ENCODE data around the gene AHRR. TPM values are rescaled to one million over a fixed set of nuclear protein-coding genes. Genes with fewer than 3 reads are reported as not detected.
A peak's percentile ranks its signal among the peaks of the same experiment; 100 is the strongest.
"Not testable (repeated sequence)": the region's sequence is repeated elsewhere in the genome, so short reads cannot be mapped to it uniquely, and the experiment has no call there.

Gene AHRR
- total and polyA plus RNA-seq, 12 donors: 0.07 to 1.2 (median 0.33) TPM; not detected in 2

GRCh38 chr5:368183-369084 lies 46.9 kb downstream of the AHRR start:
- H3K4me1 ChIP-seq: peaks cover 0 to 19% (median 0%) of the 10 kb centered on the region in 9 donors
- H3K4me3 ChIP-seq: no peak overlapping the region
- peaks cover 0 to 37% (median 21%) of the 10 kb centered on the region in 11 donors for H3K9me3 ChIP-seq
- TF ChIP-seq, protein P1, sequence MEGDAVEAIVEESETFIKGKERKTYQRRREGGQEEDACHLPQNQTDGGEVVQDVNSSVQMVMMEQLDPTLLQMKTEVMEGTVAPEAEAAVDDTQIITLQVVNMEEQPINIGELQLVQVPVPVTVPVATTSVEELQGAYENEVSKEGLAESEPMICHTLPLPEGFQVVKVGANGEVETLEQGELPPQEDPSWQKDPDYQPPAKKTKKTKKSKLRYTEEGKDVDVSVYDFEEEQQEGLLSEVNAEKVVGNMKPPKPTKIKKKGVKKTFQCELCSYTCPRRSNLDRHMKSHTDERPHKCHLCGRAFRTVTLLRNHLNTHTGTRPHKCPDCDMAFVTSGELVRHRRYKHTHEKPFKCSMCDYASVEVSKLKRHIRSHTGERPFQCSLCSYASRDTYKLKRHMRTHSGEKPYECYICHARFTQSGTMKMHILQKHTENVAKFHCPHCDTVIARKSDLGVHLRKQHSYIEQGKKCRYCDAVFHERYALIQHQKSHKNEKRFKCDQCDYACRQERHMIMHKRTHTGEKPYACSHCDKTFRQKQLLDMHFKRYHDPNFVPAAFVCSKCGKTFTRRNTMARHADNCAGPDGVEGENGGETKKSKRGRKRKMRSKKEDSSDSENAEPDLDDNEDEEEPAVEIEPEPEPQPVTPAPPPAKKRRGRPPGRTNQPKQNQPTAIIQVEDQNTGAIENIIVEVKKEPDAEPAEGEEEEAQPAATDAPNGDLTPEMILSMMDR (IDR thresholded peaks at IDR 0.05): no peak
- H3K36me3 ChIP-seq: no peaks in the 10 kb centered on the region
- ATAC-seq (peak in 3 of 8 donors; percentile 10 to 60 (median 33)), DNase-seq (peak in 1 of 2 donors; percentile 3)
- intact Hi-C loops (cut with DNase I): no loop called here
- peaks cover 0 to 25% (median 8%) of the 10 kb centered on the region in 7 donors for H3K27me3 ChIP-seq
- 63 to 69% methylated on average over 26 of the region's 26 CpGs for WGBS, 2 donors
- H3K27ac ChIP-seq: no peak overlapping the region

GRCh38 chr5:369151-369868 lies 47.8 kb downstream of the AHRR start:
- Histone ChIP-seq H3K27me3 (peaks cover 0 to 34% (median 17%) of the 10 kb centered on the region in 7 donors), H3K36me3 (no peaks in the 10 kb centered on the region), H3K27ac (no peak overlapping the region), H3K9me3 (peaks cover 0 to 28% (median 15%) of the 10 kb centered on the region in 11 donors), H3K4me3 (no peak overlapping the region), H3K4me1 (peaks cover 0 to 24% (median 5%) of the 10 kb centered on the region in 9 donors)
- WGBS, 2 donors: 60 to 64% methylated on average over 15 of the region's 15 CpGs
- DNase-seq: peak in 1 of 2 donors; percentile 1
- intact Hi-C loops (cut with DNase I): no loop called here
- ATAC-seq: peak in 1 of 8 donors; percentile 18
- TF ChIP-seq, protein P1 (IDR thresholded peaks at IDR 0.05): no peak

DNA sequence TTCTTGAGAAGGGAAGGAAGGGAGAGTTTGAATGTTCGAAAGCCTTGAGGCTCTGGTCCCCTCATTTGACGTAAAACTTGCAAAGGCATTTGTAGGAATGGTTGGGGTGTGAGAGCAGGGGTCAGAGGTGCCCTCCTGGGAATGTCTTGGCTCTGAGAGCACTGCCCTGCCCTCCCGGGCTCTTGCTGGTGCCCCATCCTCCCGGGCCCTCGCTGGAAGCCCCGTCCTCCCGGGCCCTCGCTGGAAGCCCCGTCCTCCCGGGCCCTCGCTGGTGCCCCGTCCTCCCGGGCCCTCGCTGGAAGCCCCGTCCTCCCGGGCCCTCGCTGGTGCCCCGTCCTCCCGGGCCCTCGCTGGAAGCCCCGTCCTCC lies 48.3 kb downstream of the AHRR start:
- ATAC-seq; H3K27ac ChIP-seq; H3K36me3 ChIP-seq; intact Hi-C loops (cut with DNase I); H3K4me3 ChIP-seq: not testable (repeated sequence)
- WGBS, 2 donors: 84 to 92% methylated on average over 18 to 21 of the region's 21 CpGs
- peak in 1 of 2 donors; percentile 0 for DNase-seq
- peaks cover 0 to 39% (median 23%) of the 10 kb centered on the region in 7 donors for H3K27me3 ChIP-seq
- peaks cover 0 to 25% (median 6%) of the 10 kb centered on the region in 9 donors for H3K4me1 ChIP-seq
- peaks cover 0 to 22% (median 10%) of the 10 kb centered on the region in 11 donors for H3K9me3 ChIP-seq

- Histone ChIP-seq H3K9me3 (peaks cover 0 to 17% (median 4%) of the 10 kb centered on the region in 11 donors), H3K4me1 (peaks cover 0 to 25% (median 6%) of the 10 kb centered on the region in 9 donors), H3K36me3 (no peaks in the 10 kb centered on the region), H3K4me3 (no peak overlapping the region), H3K27ac (no peak overlapping the region), H3K27me3 (peaks cover 0 to 45% (median 28%) of the 10 kb centered on the region in 7 donors)
- no peak for ATAC-seq
- 91 to 94% methylated on average over 14 of the region's 14 CpGs for WGBS, 2 donors
- DNase-seq: peak in 1 of 2 donors; percentile 1
- TF ChIP-seq, protein P1 (IDR thresholded peaks at IDR 0.05): no peak
- intact Hi-C loops (cut with DNase I): no loop called here
Observed at GRCh38 chr5:370311-370958, 48.9 kb downstream of the AHRR start.

All from heart right ventricle (tissue), 16 donors.